ENCODE results near the gene HTR1D.

HTR1D gene

DNA sequence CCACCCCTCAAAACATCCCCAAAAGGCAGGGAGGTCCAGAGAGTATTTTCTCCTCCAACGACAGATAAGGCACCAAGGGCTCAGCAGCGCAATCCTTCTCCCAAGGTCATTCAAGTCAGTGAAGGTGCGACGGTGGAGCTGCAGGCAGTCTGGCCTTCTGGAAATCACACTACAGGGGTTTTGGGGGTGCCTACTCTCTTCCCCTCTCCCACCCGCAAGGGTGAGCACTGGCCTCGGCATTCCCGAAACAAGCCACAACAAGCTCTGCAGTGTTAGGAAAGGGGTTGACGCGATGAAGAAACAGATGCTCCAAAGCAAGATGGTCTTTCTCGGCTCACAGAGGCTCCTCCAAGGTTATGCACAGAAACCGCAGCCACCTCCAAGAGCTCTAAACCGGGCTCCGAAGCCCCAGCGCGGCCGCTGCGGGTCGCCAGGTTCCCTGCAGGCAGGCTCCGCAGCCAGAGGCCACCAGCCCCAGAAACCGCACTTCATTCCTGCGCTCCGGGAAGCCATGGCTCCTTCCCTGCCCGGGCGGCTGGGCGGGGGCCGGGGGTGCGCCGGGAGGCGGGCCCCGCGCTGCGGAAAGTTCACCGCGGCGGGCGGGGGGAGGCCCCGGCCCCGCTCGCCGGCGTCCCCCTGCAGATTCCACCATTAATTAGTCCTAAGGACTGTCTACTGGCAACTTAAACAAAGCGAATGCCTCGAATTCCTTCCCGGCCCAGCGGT lies 49.8 kb downstream of the HTR1D start:
- Histone ChIP-seq H3K36me3 (ENCODE audit: insufficient read depth, low read length) (no peaks in the 10 kb centered on the region), H3K4me1 (ENCODE audit: control insufficient read depth, insufficient read depth, low read length) (peaks cover 28% of the 10 kb centered on the region), H3K4me3 (ENCODE audit: low read length) (peak overlapping the region; percentile 92)

DNA sequence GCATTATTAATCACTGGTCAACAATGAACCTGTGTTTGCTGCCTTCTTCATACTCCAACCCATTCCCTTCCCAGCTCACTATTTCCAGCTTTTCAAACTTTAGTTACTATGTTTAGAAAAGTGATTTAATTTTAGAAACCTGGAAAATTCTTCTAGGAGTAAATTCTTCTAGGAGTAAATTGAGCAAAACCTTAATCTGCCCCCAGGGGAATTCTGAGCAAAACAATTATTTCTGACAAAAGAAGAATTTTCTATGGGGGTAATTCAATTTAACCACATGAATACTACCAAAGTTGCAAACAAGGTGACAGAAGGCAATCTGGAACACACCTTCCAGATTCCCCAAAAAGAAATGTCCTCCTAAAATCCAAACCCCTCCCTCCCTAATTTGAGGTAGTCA lies 50.4 kb downstream of the HTR1D start:
- H3K9me3 ChIP-seq (replicated peaks; ENCODE audit: low read length) = no peaks in the 10 kb centered on the region
- H3K9ac ChIP-seq (ENCODE audit: low read depth, low read length) = peak overlapping the region; percentile 91
- no peaks in the 10 kb centered on the region for H3K27me3 ChIP-seq (ENCODE audit: control insufficient read depth, insufficient read depth, low read length)
- peaks cover 28% of the 10 kb centered on the region for H3K4me1 ChIP-seq (ENCODE audit: control insufficient read depth, insufficient read depth, low read length)
- H3K36me3 ChIP-seq (ENCODE audit: insufficient read depth, low read length) = no peaks in the 10 kb centered on the region
- H3K4me3 ChIP-seq (ENCODE audit: low read length) = peak overlapping the region; percentile 92
- H3K4me2 ChIP-seq (ENCODE audit: low read length) = peak overlapping the region; percentile 99

More for the DNA sequence above, 49.8 kb downstream of the HTR1D start:
- H3K4me2 ChIP-seq (ENCODE audit: low read length) = peak overlapping the region; percentile 99
- no peaks in the 10 kb centered on the region for H3K9me3 ChIP-seq (replicated peaks; ENCODE audit: low read length)
- H3K27me3 ChIP-seq (ENCODE audit: control insufficient read depth, insufficient read depth, low read length) = no peaks in the 10 kb centered on the region
- H3K9ac ChIP-seq (ENCODE audit: low read depth, low read length) = peak overlapping the region; percentile 91

DNA sequence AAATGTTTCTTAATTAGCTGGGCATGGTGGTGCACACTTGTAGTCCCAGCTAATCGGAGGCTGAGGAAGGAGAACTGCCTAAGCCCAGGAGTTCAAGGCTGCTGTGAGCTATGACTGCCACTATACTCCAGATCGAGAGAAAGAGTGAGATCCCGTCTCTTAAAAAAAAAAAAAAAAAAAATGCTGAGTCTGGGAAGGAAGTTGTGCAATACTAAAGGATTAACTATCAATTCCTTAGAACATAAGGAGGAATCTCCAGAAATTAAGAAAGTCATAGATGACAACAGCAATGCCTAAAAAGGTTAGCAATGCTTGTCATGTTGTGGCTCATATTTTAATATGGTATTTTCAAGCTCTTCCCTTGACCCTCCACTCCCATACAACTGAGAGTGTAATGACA lies 53.9 kb downstream of the HTR1D start:
- Histone ChIP-seq H3K9me3 (replicated peaks; ENCODE audit: low read length) (no peaks in the 10 kb centered on the region), H3K4me3 (ENCODE audit: low read length) (no peak overlapping the region), H3K4me2 (ENCODE audit: low read length) (no peak overlapping the region), H3K4me1 (ENCODE audit: control insufficient read depth, insufficient read depth, low read length) (peaks cover 13% of the 10 kb centered on the region), H3K36me3 (ENCODE audit: insufficient read depth, low read length) (no peaks in the 10 kb centered on the region), H3K9ac (ENCODE audit: low read depth, low read length) (no peak overlapping the region), H3K27me3 (ENCODE audit: control insufficient read depth, insufficient read depth, low read length) (no peaks in the 10 kb centered on the region)

DNA sequence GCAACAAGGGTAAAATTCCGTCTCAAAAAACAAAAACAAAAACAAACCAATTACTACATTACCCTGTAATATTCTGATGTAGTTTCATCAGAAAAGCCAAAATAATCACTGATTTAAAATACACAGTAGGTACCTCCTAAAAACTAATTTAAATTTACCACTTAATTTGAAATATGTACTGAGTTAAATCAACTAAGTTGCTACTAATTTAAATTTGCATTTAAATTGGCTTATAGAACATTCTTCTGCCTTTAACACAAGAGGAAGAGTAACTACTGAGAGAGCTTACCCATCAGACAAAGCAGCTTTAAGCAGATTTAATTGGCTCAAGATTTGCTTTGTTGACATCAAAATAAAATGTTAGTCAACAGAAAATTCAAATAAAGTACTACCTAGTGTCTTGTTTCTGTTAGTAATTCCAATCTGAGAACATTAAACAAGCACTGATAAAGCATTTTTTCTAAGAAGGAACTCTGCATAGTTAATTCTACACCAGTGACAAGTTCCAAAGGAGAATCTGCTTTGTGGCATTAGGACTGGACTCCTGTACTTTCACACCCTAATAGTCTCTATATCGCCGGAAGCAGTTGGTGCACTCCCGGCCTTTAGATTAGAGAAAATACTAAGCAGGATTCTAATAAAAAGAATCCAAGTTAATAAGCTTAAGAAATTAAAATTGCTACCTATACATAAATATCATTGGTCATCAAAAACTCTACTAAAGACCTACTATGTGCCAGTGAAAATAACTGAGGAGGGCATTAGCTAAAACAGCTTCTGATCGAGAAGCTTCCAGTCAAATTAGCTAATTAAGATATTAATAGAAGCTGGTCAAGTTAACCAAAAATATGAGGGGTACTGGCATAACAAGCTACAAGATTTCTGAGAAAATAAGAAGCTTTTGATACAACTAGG lies 57.1 kb downstream of the HTR1D start:
- Histone ChIP-seq H3K36me3 (ENCODE audit: insufficient read depth, low read length) (no peaks in the 10 kb centered on the region), H3K4me3 (ENCODE audit: low read length) (no peak overlapping the region), H3K4me1 (ENCODE audit: control insufficient read depth, insufficient read depth, low read length) (peaks cover 6% of the 10 kb centered on the region), H3K4me2 (ENCODE audit: low read length) (no peak overlapping the region), H3K9me3 (replicated peaks; ENCODE audit: low read length) (no peaks in the 10 kb centered on the region), H3K9ac (ENCODE audit: low read depth, low read length) (no peak overlapping the region), H3K27me3 (ENCODE audit: control insufficient read depth, insufficient read depth, low read length) (no peaks in the 10 kb centered on the region)

DNA sequence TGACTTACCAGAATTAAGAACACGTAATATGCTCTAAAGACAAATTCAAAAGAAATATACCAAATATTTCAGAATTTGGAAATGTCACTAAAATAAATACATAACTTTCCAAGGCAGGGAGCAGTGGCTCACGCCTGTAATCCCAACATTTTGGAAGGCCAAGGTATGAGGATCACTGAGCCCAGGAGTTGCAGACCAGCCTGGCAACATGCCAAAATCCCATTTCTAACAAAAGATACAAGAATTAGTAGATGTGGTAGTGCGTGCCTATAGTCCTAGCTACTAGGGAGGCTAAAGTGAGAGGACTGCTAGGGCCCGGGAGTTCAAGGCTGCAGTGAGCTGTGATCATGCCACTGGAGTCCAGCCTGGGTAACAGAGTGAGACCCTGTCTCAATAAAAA lies 60.4 kb downstream of the HTR1D start:
- Histone ChIP-seq H3K4me2 (ENCODE audit: low read length) (no peak overlapping the region), H3K27me3 (ENCODE audit: control insufficient read depth, insufficient read depth, low read length) (no peaks in the 10 kb centered on the region), H3K9me3 (replicated peaks; ENCODE audit: low read length) (no peaks in the 10 kb centered on the region), H3K9ac (ENCODE audit: low read depth, low read length) (no peak overlapping the region), H3K4me1 (ENCODE audit: control insufficient read depth, insufficient read depth, low read length) (no peaks in the 10 kb centered on the region), H3K36me3 (ENCODE audit: insufficient read depth, low read length) (no peaks in the 10 kb centered on the region), H3K4me3 (ENCODE audit: low read length) (no peak overlapping the region)

DNA sequence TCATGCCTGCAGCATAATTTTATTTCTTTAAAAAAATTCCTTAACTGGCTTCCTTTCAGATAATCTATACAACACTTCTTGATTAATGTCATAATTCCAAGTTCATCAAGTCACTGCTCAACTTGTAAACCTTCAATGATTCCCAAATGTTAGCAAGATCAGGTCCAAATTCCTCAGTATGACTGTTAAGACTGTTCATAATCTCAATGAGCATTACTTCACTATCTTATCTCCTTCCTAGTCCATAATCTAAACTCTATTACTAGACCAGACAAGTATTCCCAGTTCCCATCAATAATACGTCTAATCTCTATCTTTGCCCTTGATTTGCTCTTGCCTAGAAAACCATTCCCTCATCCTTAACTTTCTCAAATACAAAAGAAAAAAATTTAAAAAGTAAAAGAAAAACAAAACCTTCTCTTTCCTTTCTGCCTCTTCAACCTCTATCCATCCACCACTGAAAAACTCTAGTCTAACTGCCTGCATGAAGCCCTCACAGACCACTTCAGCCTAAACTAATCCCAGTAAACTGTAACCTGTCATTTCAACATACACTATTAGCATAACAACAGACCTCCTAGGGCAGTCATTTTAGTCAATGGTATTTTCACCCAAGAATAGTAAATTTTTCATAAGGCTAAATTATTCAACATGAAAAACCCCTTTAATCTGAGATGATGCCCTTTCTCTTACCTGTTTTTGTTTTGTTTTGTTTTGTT lies 64.2 kb downstream of the HTR1D start:
- Histone ChIP-seq H3K36me3 (ENCODE audit: insufficient read depth, low read length) (no peaks in the 10 kb centered on the region), H3K4me2 (ENCODE audit: low read length) (no peak overlapping the region), H3K4me3 (ENCODE audit: low read length) (no peak overlapping the region), H3K4me1 (ENCODE audit: control insufficient read depth, insufficient read depth, low read length) (peaks cover 7% of the 10 kb centered on the region), H3K9me3 (replicated peaks; ENCODE audit: low read length) (no peaks in the 10 kb centered on the region), H3K9ac (ENCODE audit: low read depth, low read length) (no peak overlapping the region), H3K27me3 (ENCODE audit: control insufficient read depth, insufficient read depth, low read length) (no peaks in the 10 kb centered on the region)

DNA sequence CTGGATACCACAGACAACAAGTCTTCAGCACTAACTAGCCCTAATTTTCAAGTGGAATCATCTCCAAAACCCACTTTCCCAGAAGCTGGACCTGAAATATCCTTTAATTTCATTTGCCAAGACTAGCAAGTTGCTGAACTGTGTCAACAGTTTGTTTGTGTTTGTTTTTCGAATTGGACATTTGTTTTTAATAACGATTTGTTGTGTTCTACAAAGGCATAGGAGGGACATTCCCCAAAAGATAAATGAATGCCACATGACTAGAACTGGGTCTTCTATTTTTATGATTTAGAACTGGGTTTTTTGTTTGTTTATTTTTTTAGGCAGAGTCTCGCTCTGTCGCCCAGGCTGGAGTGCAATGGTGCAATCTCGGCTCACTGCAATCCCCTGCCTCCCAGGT lies 66.6 kb downstream of the HTR1D start:
- Histone ChIP-seq H3K4me3 (ENCODE audit: low read length) (no peak overlapping the region), H3K4me1 (ENCODE audit: control insufficient read depth, insufficient read depth, low read length) (peaks cover 9% of the 10 kb centered on the region), H3K36me3 (ENCODE audit: insufficient read depth, low read length) (no peaks in the 10 kb centered on the region), H3K9ac (ENCODE audit: low read depth, low read length) (no peak overlapping the region), H3K4me2 (ENCODE audit: low read length) (no peak overlapping the region), H3K9me3 (replicated peaks; ENCODE audit: low read length) (no peaks in the 10 kb centered on the region), H3K27me3 (ENCODE audit: control insufficient read depth, insufficient read depth, low read length) (no peaks in the 10 kb centered on the region)

DNA sequence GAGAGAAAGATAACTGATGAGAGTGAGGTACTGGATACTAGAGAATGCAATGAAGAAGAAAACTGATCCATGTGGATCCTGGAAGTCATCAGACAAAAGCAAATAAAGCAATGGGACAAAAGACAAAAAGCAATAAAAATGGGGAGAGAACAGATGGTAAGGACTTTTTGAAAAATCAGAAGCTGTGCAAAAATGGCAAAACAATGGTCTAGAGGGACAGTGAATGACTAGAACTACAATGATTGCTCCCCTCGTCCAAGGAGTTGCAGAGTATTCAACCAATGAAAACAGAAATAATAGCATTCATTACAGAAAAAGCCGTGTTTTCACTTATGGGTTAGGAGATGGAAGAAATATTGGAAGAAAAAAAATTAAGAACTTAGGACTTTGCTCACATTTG lies 67.2 kb downstream of the HTR1D start:
- Histone ChIP-seq H3K4me2 (ENCODE audit: low read length) (no peak overlapping the region), H3K36me3 (ENCODE audit: insufficient read depth, low read length) (no peaks in the 10 kb centered on the region), H3K27me3 (ENCODE audit: control insufficient read depth, insufficient read depth, low read length) (no peaks in the 10 kb centered on the region), H3K9ac (ENCODE audit: low read depth, low read length) (no peak overlapping the region), H3K4me3 (ENCODE audit: low read length) (no peak overlapping the region), H3K9me3 (replicated peaks; ENCODE audit: low read length) (no peaks in the 10 kb centered on the region), H3K4me1 (ENCODE audit: control insufficient read depth, insufficient read depth, low read length) (peaks cover 9% of the 10 kb centered on the region)

DNA sequence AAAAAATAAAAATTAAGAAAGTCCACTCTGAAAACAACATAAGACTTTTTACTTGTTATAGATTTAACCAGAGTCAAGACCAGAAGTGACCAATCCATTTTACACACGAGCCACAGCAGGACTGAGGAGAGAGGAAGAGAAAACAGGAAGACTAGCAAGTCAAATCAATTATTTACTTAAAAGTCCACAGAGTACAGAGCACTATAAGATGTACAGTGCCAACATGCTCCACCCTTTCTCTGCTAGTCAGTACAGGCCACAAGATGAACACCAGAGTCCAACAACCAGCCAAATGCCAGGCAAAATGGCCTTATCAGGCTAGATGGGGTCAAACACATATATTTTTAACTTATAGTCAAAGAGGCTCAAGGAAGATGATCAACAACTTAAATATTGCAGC lies 68.2 kb downstream of the HTR1D start:
- H3K4me1 ChIP-seq (ENCODE audit: control insufficient read depth, insufficient read depth, low read length) = peaks cover 9% of the 10 kb centered on the region
- H3K9me3 ChIP-seq (replicated peaks; ENCODE audit: low read length) = no peaks in the 10 kb centered on the region
- no peak overlapping the region for H3K9ac ChIP-seq (ENCODE audit: low read depth, low read length)
- H3K4me2 ChIP-seq (ENCODE audit: low read length) = no peak overlapping the region
- H3K27me3 ChIP-seq (ENCODE audit: control insufficient read depth, insufficient read depth, low read length) = no peaks in the 10 kb centered on the region
- H3K36me3 ChIP-seq (ENCODE audit: insufficient read depth, low read length) = no peaks in the 10 kb centered on the region
- no peak overlapping the region for H3K4me3 ChIP-seq (ENCODE audit: low read length)

DNA sequence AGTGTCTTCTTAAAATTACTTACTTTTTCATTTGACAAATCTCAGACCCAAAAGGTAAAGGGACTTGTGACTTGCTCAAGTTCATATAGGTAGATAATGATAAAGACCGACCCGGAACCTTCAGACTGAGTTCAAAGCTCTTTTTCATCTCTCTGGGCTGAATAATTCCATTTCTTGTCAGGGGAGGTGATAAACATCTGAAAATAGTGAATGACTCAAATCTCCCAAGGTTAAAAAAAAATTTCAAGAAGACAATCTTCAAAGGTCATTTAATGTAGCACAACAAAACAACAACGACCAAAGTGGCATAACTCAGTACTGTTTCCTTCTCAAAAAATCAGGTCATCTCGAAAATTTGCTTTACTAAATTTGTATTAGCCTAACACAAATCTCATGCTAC lies 69.2 kb downstream of the HTR1D start:
- no peak overlapping the region for H3K4me3 ChIP-seq (ENCODE audit: low read length)
- no peaks in the 10 kb centered on the region for H3K27me3 ChIP-seq (ENCODE audit: control insufficient read depth, insufficient read depth, low read length)
- no peaks in the 10 kb centered on the region for H3K36me3 ChIP-seq (ENCODE audit: insufficient read depth, low read length)
- H3K4me2 ChIP-seq (ENCODE audit: low read length) = no peak overlapping the region
- H3K4me1 ChIP-seq (ENCODE audit: control insufficient read depth, insufficient read depth, low read length) = peaks cover 9% of the 10 kb centered on the region
- no peaks in the 10 kb centered on the region for H3K9me3 ChIP-seq (replicated peaks; ENCODE audit: low read length)
- no peak overlapping the region for H3K9ac ChIP-seq (ENCODE audit: low read depth, low read length)
